Mesothelial cell of epicardium (in vitro differentiated cells): ENCODE results near the gene LAMTOR3. TPM values are rescaled to one million over a fixed set of nuclear protein-coding genes. Genes with fewer than 3 reads are reported as not detected.
A peak's percentile ranks its signal among the peaks of the same experiment; 100 is the strongest.

Experiments used
- DNase-seq, 2 experiments: peaks; one replicate each; pipeline ENCODE4 v3.0.0; 2021; ENCODE audit warnings: low spot score in 2 of 2; ENCODE audit not compliant: unreplicated experiment in 2 of 2
- H3K27ac Mint-ChIP-seq: 2 replicates; pipeline ENCODE4 v1.8.0; 2021; ENCODE audit warnings: mixed read lengths
- H3K27me3 Mint-ChIP-seq: 2 replicates; pipeline ENCODE4 v1.8.0; 2021; ENCODE audit warnings: low read depth, mixed read lengths
- H3K36me3 Mint-ChIP-seq: 2 replicates; pipeline ENCODE4 v1.8.0; 2021; ENCODE audit warnings: mixed read lengths
- H3K4me1 Mint-ChIP-seq: 2 replicates; pipeline ENCODE4 v1.8.0; 2021; ENCODE audit warnings: mixed read lengths
- H3K4me3 Mint-ChIP-seq: 2 replicates; pipeline ENCODE4 v1.8.0; 2021; ENCODE audit warnings: mild to moderate bottlenecking, moderate library complexity, mixed read lengths
- H3K9me3 Mint-ChIP-seq: 2 replicates; pipeline ENCODE4 v1.8.0; 2021; ENCODE audit warnings: mixed read lengths
- CTCF ChIP-seq: fragments of 200-600 bp; sonication (generic); IDR thresholded peaks from one replicate; pipeline ENCODE4 v1.5.0; 2021; ENCODE audit warnings: antibody characterized with exemption; ENCODE audit not compliant: unreplicated experiment
- total RNA-seq: library from RNA; stranded (reverse); gene quantifications from 3 replicates; pipeline ENCODE4 v1.2.1, GENCODE V29; 2021

LAMTOR3 gene
- 42.4 to 44.7 TPM (median 42.5 TPM) in 3 replicates for total RNA-seq

GRCh38 chr4:99894161-99894997 is at the start of gene LAMTOR3:
Gene LAMTOR3, minus strand, starts transcription at chr4:99894427. Its CDS starts 464 bp downstream, at chr4:99893963.
- peak within 1 kb of the TSS; percentile 97 for H3K4me3 Mint-ChIP-seq
- peaks cover 27% of the 10 kb centered on the region for H3K4me1 Mint-ChIP-seq
- H3K9me3 Mint-ChIP-seq, result no peaks in the 10 kb centered on the region
- peak within 1 kb of the TSS; percentile 99 for H3K27ac Mint-ChIP-seq
- H3K27me3 Mint-ChIP-seq, result no peaks in the 10 kb centered on the region
- TF ChIP-seq CTCF, result no peak
- H3K36me3 Mint-ChIP-seq, result no peaks in the 10 kb centered on the region
- peak; percentile 75 to 83 for DNase-seq

- no peak overlapping the region for H3K4me3 Mint-ChIP-seq
- H3K4me1 Mint-ChIP-seq, result peaks cover 6% of the 10 kb centered on the region
- H3K9me3 Mint-ChIP-seq, result peaks cover 19% of the 10 kb centered on the region
- no peaks in the 10 kb centered on the region for H3K27me3 Mint-ChIP-seq
- DNase-seq, result no peak
- H3K27ac Mint-ChIP-seq, result no peak overlapping the region
- H3K36me3 Mint-ChIP-seq, result peaks cover 27% of the 10 kb centered on the region
- no peak for TF ChIP-seq CTCF
Measured at GRCh38 chr4:99938243-99938753, 44.1 kb upstream of the LAMTOR3 start.

- peaks cover 42% of the 10 kb centered on the region for H3K36me3 Mint-ChIP-seq
- DNase-seq, result no peak
- no peak for TF ChIP-seq CTCF
Measured at GRCh38 chr4:99934891-99935290, 40.7 kb upstream of the LAMTOR3 start.

DNA sequence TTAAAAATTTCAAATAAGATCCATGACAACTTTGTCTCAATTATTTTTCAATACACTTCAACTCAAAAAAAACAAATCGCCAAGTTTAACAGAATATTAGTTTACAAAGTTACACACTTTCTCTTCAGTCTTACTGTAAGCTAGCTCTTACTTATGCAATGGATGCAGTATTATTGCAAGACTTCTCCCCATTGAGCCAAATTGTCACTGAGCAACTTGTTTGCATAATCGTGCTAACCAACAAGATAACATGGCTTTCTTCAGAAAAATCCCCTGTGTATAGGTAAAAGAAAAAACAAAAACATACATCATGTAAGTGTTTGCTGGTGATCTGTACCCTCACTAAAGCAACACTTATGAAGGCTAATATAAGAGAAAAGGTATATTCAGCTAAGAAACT is 33.3 kb upstream of the LAMTOR3 start:
- no peak for TF ChIP-seq CTCF
- Mint-ChIP-seq H3K4me3 (no peak overlapping the region), H3K4me1 (no peaks in the 10 kb centered on the region), H3K36me3 (peaks cover 24% of the 10 kb centered on the region), H3K27ac (no peak overlapping the region), H3K27me3 (no peaks in the 10 kb centered on the region), H3K9me3 (peaks cover 15% of the 10 kb centered on the region)
- DNase-seq, result no peak

More at GRCh38 chr4:99934891-99935290, 40.7 kb upstream of the LAMTOR3 start:
- Mint-ChIP-seq H3K4me1 (no peaks in the 10 kb centered on the region), H3K9me3 (peaks cover 38% of the 10 kb centered on the region), H3K27me3 (no peaks in the 10 kb centered on the region), H3K4me3 (no peak overlapping the region), H3K27ac (no peak overlapping the region)

- peaks cover 39% of the 10 kb centered on the region for H3K36me3 Mint-ChIP-seq
Measured at GRCh38 chr4:99921174-99921573, 26.9 kb upstream of the LAMTOR3 start.

More at GRCh38 chr4:99921174-99921573, 26.9 kb upstream of the LAMTOR3 start:
- Mint-ChIP-seq H3K4me3 (no peak overlapping the region), H3K27me3 (no peaks in the 10 kb centered on the region), H3K9me3 (peaks cover 13% of the 10 kb centered on the region), H3K4me1 (no peaks in the 10 kb centered on the region), H3K27ac (no peak overlapping the region)
- DNase-seq, result no peak
- no peak for TF ChIP-seq CTCF
